Activated naive CD4-positive, alpha-beta T cell treated with anti-CD3 and anti-CD28 coated beads, Interleukin-2, amount 50 U/mL, for 24 hours (primary cell): Measurements from ENCODE around the gene MGMT.

ENCODE experiments used
- H3K27ac Mint-ChIP-seq: one replicate; pipeline ENCODE4 v1.8.0; 2021; ENCODE audit warnings: mild to moderate bottlenecking, mixed read lengths
- H3K27me3 Mint-ChIP-seq: one replicate; pipeline ENCODE4 v1.8.0; 2021; ENCODE audit warnings: mixed read lengths
- H3K36me3 Mint-ChIP-seq: one replicate; pipeline ENCODE4 v1.8.0; 2021; ENCODE audit warnings: mixed read lengths
- H3K4me1 Mint-ChIP-seq: one replicate; pipeline ENCODE4 v1.8.0; 2021; ENCODE audit warnings: mixed read lengths
- H3K4me3 Mint-ChIP-seq: one replicate; pipeline ENCODE4 v1.8.0; 2021; ENCODE audit warnings: mild to moderate bottlenecking, mixed read lengths
- H3K9me3 Mint-ChIP-seq: one replicate; pipeline ENCODE4 v1.8.0; 2021; ENCODE audit warnings: mixed read lengths

The MGMT gene

DNA sequence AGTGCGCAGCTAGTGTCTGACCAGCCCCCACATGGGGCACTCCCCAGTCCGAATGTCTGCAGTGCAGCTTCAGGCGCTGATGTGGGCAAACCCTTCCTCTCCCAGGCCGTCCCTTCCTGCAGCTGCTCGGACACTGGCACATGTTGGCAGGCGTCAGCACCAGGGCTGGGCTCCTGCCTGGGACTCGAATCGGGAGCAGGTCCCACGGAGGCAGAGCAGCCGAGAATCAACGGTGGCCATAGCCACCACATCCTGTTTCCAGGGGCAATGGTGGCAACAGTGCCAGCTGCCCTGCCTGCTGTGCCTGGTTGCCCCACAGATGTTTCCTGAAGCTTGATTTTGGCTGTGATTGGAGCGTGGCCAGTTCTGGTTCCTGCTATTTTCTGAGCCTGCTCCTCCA is 65.8 kb downstream of the MGMT start:
- Mint-ChIP-seq H3K27ac (no peak overlapping the region), H3K4me3 (no peak overlapping the region), H3K4me1 (peaks cover 9% of the 10 kb centered on the region), H3K9me3 (no peaks in the 10 kb centered on the region), H3K27me3 (no peaks in the 10 kb centered on the region), H3K36me3 (peaks cover 26% of the 10 kb centered on the region)

- no peaks in the 10 kb centered on the region for H3K9me3 Mint-ChIP-seq
- no peak overlapping the region for H3K4me3 Mint-ChIP-seq
- peaks cover 9% of the 10 kb centered on the region for H3K4me1 Mint-ChIP-seq
- no peaks in the 10 kb centered on the region for H3K27me3 Mint-ChIP-seq
- H3K36me3 Mint-ChIP-seq = peaks cover 26% of the 10 kb centered on the region
- H3K27ac Mint-ChIP-seq = no peak overlapping the region
Observed at GRCh38 chr10:129533281-129533680, 66.2 kb downstream of the MGMT start.

DNA sequence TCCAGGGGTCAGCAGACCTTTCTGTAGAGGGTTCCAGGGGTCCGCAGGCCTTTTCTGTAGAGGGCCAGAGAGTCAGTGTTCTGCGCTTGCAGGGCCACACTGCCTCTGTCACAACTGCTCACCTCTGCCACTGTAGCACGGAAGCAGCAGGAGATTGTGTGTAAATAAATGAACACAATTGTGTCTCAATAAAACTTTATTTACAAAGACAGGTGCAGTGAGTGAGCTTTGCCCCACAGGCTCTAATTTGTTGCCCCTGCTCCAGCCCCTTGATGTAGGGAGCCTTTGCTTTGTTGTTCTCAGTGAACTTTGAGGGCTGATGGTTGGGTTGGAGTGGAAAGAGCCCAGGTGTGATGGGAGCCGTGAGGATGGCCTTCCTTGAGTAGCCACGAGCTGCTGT is 67.8 kb downstream of the MGMT start:
- H3K4me3 Mint-ChIP-seq = no peak overlapping the region
- H3K27me3 Mint-ChIP-seq = no peaks in the 10 kb centered on the region
- no peaks in the 10 kb centered on the region for H3K9me3 Mint-ChIP-seq
- H3K27ac Mint-ChIP-seq = no peak overlapping the region
- H3K4me1 Mint-ChIP-seq = peaks cover 9% of the 10 kb centered on the region
- peaks cover 33% of the 10 kb centered on the region for H3K36me3 Mint-ChIP-seq

DNA sequence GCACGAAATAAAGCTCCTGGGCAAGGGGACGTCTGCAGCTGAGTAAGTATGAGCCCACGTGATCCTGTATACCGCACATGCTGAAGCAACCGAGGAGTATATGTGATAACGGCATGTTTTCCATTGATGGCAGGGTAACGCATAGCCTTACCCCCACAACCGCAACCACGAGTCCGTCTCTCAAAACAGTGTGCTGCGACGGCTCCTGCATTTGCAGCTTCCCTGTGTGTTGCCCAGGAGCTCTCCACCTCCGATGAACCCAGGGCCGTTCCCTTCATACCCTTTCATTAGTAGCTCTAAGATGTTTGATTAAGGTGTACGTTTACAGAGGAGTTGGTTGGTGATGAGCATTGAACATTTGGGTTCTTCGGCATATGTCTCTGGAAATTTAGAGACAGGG is 69.3 kb downstream of the MGMT start:
- peaks cover 40% of the 10 kb centered on the region for H3K36me3 Mint-ChIP-seq
- no peaks in the 10 kb centered on the region for H3K9me3 Mint-ChIP-seq
- H3K27ac Mint-ChIP-seq = no peak overlapping the region
- peaks cover 9% of the 10 kb centered on the region for H3K4me1 Mint-ChIP-seq
- H3K4me3 Mint-ChIP-seq = no peak overlapping the region
- no peaks in the 10 kb centered on the region for H3K27me3 Mint-ChIP-seq

DNA sequence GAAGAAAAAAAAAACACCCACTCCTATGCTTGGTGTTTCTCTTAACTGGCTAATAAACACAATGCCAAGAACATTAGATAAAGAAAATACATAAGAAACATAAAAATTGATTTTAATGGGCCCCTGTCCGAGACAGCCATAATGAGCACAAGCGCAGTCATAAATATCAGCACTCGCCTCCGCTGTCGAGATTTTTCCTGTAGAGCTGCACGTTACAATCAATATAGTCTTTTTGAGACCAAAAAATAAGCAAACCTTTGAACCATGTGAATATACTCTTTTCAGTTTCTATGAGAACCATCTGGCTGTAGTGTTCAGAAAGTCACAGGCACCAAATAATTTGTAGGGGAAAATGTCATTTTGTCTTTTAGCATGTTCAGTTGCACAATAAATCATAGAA is 70.1 kb downstream of the MGMT start:
- Mint-ChIP-seq H3K36me3 (peaks cover 42% of the 10 kb centered on the region), H3K27me3 (no peaks in the 10 kb centered on the region), H3K4me1 (peaks cover 9% of the 10 kb centered on the region), H3K9me3 (no peaks in the 10 kb centered on the region), H3K27ac (no peak overlapping the region), H3K4me3 (no peak overlapping the region)

- Mint-ChIP-seq H3K27ac (no peak overlapping the region), H3K9me3 (no peaks in the 10 kb centered on the region), H3K27me3 (no peaks in the 10 kb centered on the region), H3K4me1 (no peaks in the 10 kb centered on the region), H3K4me3 (no peak overlapping the region), H3K36me3 (peaks cover 48% of the 10 kb centered on the region)
Observed at GRCh38 chr10:129538236-129538635, 71.2 kb downstream of the MGMT start.

GRCh38 chr10:129541200-129541599 is 74.2 kb downstream of the MGMT start:
- H3K27ac Mint-ChIP-seq = no peak overlapping the region
- no peak overlapping the region for H3K4me3 Mint-ChIP-seq
- no peaks in the 10 kb centered on the region for H3K4me1 Mint-ChIP-seq
- no peaks in the 10 kb centered on the region for H3K27me3 Mint-ChIP-seq
- no peaks in the 10 kb centered on the region for H3K9me3 Mint-ChIP-seq
- H3K36me3 Mint-ChIP-seq = peaks cover 42% of the 10 kb centered on the region

- H3K9me3 Mint-ChIP-seq = no peaks in the 10 kb centered on the region
- H3K27me3 Mint-ChIP-seq = no peaks in the 10 kb centered on the region
- H3K36me3 Mint-ChIP-seq = peaks cover 37% of the 10 kb centered on the region
- H3K27ac Mint-ChIP-seq = no peak overlapping the region
- H3K4me1 Mint-ChIP-seq = no peaks in the 10 kb centered on the region
- no peak overlapping the region for H3K4me3 Mint-ChIP-seq
Observed at GRCh38 chr10:129541748-129542487, 74.9 kb downstream of the MGMT start.

- Mint-ChIP-seq H3K4me1 (no peaks in the 10 kb centered on the region), H3K36me3 (peaks cover 30% of the 10 kb centered on the region), H3K4me3 (no peak overlapping the region), H3K9me3 (no peaks in the 10 kb centered on the region), H3K27ac (no peak overlapping the region), H3K27me3 (no peaks in the 10 kb centered on the region)
Observed at GRCh38 chr10:129542589-129542988, 75.5 kb downstream of the MGMT start.

- no peak overlapping the region for H3K27ac Mint-ChIP-seq
- peaks cover 17% of the 10 kb centered on the region for H3K36me3 Mint-ChIP-seq
- H3K4me1 Mint-ChIP-seq = no peaks in the 10 kb centered on the region
- no peaks in the 10 kb centered on the region for H3K27me3 Mint-ChIP-seq
- no peaks in the 10 kb centered on the region for H3K9me3 Mint-ChIP-seq
- no peak overlapping the region for H3K4me3 Mint-ChIP-seq
Observed at GRCh38 chr10:129544205-129545202, 77.5 kb downstream of the MGMT start.

DNA sequence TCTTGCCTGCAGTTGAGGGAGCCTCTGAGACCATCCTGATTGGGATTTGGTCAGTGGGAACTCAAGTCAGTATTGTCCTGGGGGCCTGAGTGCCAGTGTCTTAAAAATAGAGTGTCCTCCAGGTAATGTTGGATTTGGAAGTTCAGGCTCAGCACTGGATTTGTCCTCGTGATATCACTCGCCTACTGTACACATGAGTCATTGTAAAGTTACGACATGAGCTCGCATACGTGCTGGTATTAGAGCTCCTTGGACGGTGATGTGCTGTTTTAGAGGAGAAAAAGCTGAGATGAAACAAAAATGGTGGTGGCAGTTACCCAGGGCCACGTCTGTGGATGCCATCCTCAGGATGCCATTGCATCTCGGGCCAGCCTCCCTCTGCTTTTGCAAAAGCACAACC is 78.2 kb downstream of the MGMT start:
- Mint-ChIP-seq H3K9me3 (no peaks in the 10 kb centered on the region), H3K27ac (no peak overlapping the region), H3K27me3 (no peaks in the 10 kb centered on the region), H3K4me3 (no peak overlapping the region), H3K36me3 (peaks cover 18% of the 10 kb centered on the region), H3K4me1 (no peaks in the 10 kb centered on the region)

DNA sequence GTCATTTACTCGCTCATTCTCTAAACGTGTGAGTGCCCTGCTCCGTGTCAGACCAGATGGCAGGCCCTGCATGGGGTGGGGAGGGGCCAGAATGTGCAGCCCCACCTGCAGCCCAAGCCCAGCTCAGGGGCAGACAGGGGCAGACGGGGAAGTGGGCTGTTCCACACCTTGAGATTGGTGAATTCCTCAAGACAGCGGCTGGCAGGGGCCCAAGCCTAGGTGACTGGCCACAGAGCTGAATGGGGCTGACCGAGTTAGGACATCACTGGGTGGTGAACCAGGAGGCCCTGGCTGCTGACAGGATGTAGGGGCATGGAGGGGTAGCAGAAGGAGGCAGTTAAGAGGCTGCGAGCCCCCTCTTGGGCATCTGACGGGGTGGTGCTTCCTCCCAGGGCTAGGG is 79.1 kb downstream of the MGMT start:
- no peak overlapping the region for H3K4me3 Mint-ChIP-seq
- no peak overlapping the region for H3K27ac Mint-ChIP-seq
- no peaks in the 10 kb centered on the region for H3K9me3 Mint-ChIP-seq
- H3K27me3 Mint-ChIP-seq = no peaks in the 10 kb centered on the region
- peaks cover 20% of the 10 kb centered on the region for H3K36me3 Mint-ChIP-seq
- no peaks in the 10 kb centered on the region for H3K4me1 Mint-ChIP-seq

DNA sequence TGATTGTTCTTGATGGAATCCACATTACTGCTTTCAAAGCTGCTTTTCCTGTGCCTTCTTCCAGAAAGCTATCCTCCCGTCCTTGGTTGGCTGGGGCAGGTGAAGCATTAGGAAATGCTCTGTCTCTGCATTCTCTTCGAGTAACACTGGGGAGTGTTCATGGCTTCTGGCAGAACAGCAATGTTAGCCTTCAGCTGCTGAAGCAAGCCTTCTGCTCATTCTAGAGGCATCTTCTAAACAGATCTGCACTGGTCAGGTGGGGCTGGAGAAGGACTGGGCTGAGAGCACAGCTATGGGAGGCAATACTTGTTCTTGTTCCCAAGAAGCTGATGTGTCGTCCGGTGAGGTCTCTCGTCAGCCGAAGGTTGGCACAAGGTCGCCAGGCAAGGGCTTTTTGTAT is 80.6 kb downstream of the MGMT start:
- Mint-ChIP-seq H3K4me3 (no peak overlapping the region), H3K9me3 (no peaks in the 10 kb centered on the region), H3K4me1 (no peaks in the 10 kb centered on the region), H3K36me3 (peaks cover 20% of the 10 kb centered on the region), H3K27ac (no peak overlapping the region), H3K27me3 (no peaks in the 10 kb centered on the region)

DNA sequence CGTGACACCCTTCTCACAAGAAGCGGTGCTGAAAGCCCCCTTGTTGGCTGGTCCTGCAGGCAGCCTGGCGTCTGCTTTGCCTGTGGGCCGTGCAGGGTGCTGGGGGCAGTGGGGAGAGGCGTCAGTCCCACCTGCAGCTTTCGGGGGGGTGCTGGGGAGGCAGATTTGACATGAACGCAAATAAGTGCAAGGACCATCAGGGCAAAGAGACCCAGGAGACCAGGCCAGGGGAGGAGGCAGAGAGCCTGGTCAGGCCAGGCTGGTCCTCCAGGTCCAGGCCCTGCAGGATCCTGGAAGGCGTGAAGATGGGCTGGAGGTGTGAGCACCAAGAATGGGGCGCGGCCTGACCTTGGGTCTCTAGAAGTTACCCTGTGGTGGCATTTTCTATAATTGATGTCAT is 81.6 kb downstream of the MGMT start:
- Mint-ChIP-seq H3K4me3 (no peak overlapping the region), H3K4me1 (no peaks in the 10 kb centered on the region), H3K9me3 (no peaks in the 10 kb centered on the region), H3K27ac (no peak overlapping the region), H3K27me3 (no peaks in the 10 kb centered on the region), H3K36me3 (peaks cover 18% of the 10 kb centered on the region)

DNA sequence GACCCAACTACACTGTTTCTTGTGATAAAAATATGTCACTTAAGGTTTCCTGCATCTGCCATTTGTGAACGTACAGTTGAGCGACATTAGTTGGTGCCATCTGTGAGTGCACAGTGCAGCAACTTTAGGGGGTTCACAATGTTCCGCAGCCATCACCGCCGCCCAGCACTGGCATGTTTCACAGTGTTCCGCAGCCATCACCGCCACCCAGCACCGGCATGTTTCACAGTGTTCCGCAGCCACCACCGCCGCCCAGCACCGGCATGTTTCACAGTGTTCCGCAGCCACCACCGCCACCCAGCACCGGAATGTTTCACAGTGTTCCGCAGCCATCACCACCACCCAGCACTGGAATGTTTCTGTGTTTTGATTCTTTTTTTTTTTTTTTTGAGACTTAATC is 83.0 kb downstream of the MGMT start:
- H3K4me3 Mint-ChIP-seq = no peak overlapping the region
- peaks cover 21% of the 10 kb centered on the region for H3K36me3 Mint-ChIP-seq
- no peak overlapping the region for H3K27ac Mint-ChIP-seq
- H3K4me1 Mint-ChIP-seq = no peaks in the 10 kb centered on the region
- H3K27me3 Mint-ChIP-seq = no peaks in the 10 kb centered on the region
- H3K9me3 Mint-ChIP-seq = no peaks in the 10 kb centered on the region

GRCh38 chr10:129550658-129551057 is 83.6 kb downstream of the MGMT start:
- Mint-ChIP-seq H3K36me3 (peaks cover 24% of the 10 kb centered on the region), H3K9me3 (no peaks in the 10 kb centered on the region), H3K27me3 (no peaks in the 10 kb centered on the region), H3K27ac (no peak overlapping the region), H3K4me3 (no peak overlapping the region), H3K4me1 (no peaks in the 10 kb centered on the region)
